ENCODE data around the gene S100A4. TPM values are rescaled to one million over a fixed set of nuclear protein-coding genes. Genes with fewer than 3 reads are reported as not detected.

The S100A4 gene
- total RNA-seq, 1 donor from 2014 or later, result 337 TPM

DNA sequence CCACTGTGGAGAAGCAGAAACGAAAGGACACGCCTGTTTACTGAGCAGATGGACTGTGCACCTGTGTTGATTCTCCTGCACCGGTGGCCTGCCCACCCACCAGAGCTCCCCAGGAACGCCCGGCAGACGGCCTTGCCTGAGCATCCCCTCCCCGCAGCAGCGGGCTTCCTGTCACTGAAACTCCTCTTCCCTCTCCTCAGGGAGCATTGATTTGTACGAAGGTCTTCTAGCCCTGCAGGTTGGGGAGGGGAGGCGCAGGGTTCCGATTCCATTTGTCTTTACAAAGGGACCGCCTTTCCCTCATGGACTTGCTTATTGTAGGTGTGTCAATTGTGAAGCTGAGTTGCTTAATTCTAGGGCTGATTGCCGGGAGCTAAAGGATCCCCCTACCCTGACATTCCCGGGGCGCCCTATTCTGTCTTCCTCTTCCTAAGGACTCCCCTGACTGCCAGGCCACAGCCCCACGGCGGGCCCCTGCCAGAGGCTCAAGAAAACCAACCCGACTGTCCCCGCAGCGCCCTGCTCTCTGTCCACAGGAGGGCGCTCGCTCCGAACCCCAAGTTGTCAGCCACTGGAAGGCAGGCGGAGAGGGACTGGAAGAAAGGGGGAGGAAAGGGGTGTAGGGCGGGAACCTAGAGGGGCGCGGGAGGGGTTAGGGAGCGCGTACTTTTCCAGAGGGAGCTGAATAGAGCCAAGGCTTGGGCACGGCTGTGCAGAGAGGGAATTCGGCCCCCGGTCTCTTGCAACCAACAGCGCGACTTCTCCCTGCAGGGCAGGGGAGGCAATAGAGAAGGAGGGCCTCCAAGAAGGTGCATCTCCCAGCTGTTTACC, 12.6 kb downstream of the S100A4 start:
- Mint-ChIP-seq H3K27ac (ENCODE audit: unreplicated experiment) (peak overlapping the region; percentile 84), H3K9me3 (ENCODE audit: unreplicated experiment) (no peaks in the 10 kb centered on the region), H3K4me1 (ENCODE audit: unreplicated experiment) (peaks cover 24% of the 10 kb centered on the region), H3K36me3 (ENCODE audit: unreplicated experiment) (no peaks in the 10 kb centered on the region), H3K27me3 (ENCODE audit: unreplicated experiment) (no peaks in the 10 kb centered on the region), H3K4me3 (ENCODE audit: unreplicated experiment) (no peak overlapping the region)
- DNase-seq (ENCODE audit: extremely low spot score, unreplicated experiment), result no peak
- TF ChIP-seq, protein P1, sequence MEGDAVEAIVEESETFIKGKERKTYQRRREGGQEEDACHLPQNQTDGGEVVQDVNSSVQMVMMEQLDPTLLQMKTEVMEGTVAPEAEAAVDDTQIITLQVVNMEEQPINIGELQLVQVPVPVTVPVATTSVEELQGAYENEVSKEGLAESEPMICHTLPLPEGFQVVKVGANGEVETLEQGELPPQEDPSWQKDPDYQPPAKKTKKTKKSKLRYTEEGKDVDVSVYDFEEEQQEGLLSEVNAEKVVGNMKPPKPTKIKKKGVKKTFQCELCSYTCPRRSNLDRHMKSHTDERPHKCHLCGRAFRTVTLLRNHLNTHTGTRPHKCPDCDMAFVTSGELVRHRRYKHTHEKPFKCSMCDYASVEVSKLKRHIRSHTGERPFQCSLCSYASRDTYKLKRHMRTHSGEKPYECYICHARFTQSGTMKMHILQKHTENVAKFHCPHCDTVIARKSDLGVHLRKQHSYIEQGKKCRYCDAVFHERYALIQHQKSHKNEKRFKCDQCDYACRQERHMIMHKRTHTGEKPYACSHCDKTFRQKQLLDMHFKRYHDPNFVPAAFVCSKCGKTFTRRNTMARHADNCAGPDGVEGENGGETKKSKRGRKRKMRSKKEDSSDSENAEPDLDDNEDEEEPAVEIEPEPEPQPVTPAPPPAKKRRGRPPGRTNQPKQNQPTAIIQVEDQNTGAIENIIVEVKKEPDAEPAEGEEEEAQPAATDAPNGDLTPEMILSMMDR (IDR thresholded peaks at IDR 0.05), result peak; percentile 66

DNA sequence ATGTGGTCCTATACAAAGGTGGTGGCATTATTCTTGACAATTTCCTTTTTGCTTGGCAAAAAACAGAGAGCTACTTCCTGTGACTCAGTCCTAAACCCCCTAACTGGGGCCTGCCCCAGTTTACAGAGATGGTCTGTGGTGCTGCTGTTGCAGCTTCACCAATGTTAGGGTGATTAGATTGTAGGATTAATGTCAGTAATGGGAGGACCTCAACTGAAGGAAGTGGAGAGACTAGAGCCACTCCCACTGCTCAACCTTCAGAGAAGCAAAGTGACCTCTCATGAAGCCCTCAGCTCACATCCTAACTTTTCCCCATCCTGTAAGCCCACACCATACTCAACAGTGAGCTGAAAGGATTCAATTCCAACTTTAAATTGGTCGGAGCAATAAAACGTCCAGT, 13.4 kb downstream of the S100A4 start:
- Mint-ChIP-seq H3K27me3 (ENCODE audit: unreplicated experiment) (no peaks in the 10 kb centered on the region), H3K4me3 (ENCODE audit: unreplicated experiment) (no peak overlapping the region), H3K4me1 (ENCODE audit: unreplicated experiment) (peaks cover 24% of the 10 kb centered on the region), H3K9me3 (ENCODE audit: unreplicated experiment) (no peaks in the 10 kb centered on the region), H3K27ac (ENCODE audit: unreplicated experiment) (no peak overlapping the region), H3K36me3 (ENCODE audit: unreplicated experiment) (no peaks in the 10 kb centered on the region)
- DNase-seq (ENCODE audit: extremely low spot score, unreplicated experiment), result no peak
- TF ChIP-seq, protein P1 (IDR thresholded peaks at IDR 0.05), result no peak

DNA sequence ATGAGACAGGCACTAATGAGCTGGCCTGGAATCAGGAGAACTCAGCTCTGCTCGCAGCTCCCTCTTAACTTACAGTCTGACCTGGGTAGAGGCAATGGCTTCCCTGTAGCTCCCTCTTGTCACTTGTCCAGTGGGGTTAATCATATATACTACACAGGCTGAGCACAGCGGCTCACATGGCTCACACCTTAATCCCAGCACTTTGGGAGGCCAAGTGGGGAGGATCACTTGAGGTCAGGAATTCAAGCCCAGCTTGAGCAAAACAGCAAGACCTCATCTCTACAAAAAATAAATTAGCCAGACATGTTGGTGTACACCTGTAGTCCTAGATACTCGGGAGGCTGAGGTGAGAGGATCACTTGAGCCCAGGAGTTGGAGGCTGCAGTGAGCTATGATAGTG, 14.0 kb downstream of the S100A4 start:
- DNase-seq (ENCODE audit: extremely low spot score, unreplicated experiment), result no peak
- Mint-ChIP-seq H3K4me1 (ENCODE audit: unreplicated experiment) (peaks cover 24% of the 10 kb centered on the region), H3K4me3 (ENCODE audit: unreplicated experiment) (no peak overlapping the region), H3K36me3 (ENCODE audit: unreplicated experiment) (no peaks in the 10 kb centered on the region), H3K27me3 (ENCODE audit: unreplicated experiment) (no peaks in the 10 kb centered on the region), H3K27ac (ENCODE audit: unreplicated experiment) (no peak overlapping the region), H3K9me3 (ENCODE audit: unreplicated experiment) (no peaks in the 10 kb centered on the region)
- TF ChIP-seq, protein P1 (IDR thresholded peaks at IDR 0.05), result no peak

DNA sequence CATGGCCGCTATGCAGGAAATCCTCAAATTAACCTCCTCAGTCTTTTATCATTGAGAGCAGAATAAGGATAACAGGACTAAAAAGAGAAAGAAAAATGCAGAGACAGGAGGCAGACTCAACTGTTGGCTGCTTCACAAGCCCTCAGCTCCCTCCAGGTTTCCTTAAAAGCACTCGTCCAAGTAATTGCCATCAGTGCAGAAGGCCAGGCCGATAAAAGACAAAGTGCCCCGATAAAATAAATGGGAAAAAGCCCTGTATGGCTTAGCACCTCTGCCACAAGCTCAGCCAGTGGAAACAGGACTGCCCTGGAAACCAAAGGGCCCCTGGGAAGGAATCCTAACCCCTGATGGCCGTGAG, 17.9 kb downstream of the S100A4 start:
- Mint-ChIP-seq H3K36me3 (ENCODE audit: unreplicated experiment) (no peaks in the 10 kb centered on the region), H3K4me1 (ENCODE audit: unreplicated experiment) (peaks cover 15% of the 10 kb centered on the region), H3K27me3 (ENCODE audit: unreplicated experiment) (no peaks in the 10 kb centered on the region), H3K27ac (ENCODE audit: unreplicated experiment) (no peak overlapping the region), H3K9me3 (ENCODE audit: unreplicated experiment) (no peaks in the 10 kb centered on the region), H3K4me3 (ENCODE audit: unreplicated experiment) (no peak overlapping the region)
- DNase-seq (ENCODE audit: extremely low spot score, unreplicated experiment), result no peak
- TF ChIP-seq, protein P1 (IDR thresholded peaks at IDR 0.05), result no peak

DNA sequence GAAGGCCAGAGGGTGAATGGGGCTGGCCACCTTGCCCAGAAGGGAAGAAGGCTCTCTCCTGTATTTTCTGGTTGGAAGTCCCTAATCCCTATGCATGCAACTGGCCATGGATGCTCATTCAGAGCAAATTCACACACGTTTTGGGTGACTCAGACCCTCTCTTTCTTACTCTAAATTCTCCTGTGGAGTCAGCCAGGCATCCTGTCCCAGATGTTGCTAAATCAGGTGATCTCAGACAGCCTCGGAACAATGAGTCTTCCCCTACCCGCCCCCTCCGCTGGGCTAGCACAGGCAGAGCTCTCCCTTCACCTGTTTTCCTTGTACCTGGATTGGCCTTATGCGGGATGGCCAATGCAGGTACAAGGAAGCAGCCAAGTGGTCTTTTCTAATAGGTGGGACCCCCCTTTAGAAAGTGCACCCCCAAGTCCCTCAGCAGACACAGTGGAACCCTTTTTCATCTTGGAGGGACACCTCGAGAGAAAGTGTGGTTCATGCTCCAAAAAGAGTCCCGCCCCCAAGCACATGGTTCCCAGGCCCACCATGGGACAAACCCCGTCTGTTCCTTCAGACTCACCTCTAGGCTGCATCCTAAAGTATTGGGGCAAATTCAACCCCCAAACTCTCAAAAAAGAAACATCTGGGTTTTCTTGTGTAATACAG, 18.5 kb downstream of the S100A4 start:
- Mint-ChIP-seq H3K27me3 (ENCODE audit: unreplicated experiment) (no peaks in the 10 kb centered on the region), H3K4me1 (ENCODE audit: unreplicated experiment) (peaks cover 11% of the 10 kb centered on the region), H3K36me3 (ENCODE audit: unreplicated experiment) (no peaks in the 10 kb centered on the region), H3K9me3 (ENCODE audit: unreplicated experiment) (no peaks in the 10 kb centered on the region), H3K27ac (ENCODE audit: unreplicated experiment) (no peak overlapping the region), H3K4me3 (ENCODE audit: unreplicated experiment) (no peak overlapping the region)
- no peak for DNase-seq (ENCODE audit: extremely low spot score, unreplicated experiment)
- TF ChIP-seq, protein P1 (IDR thresholded peaks at IDR 0.05), result no peak
